Fibroblast of mammary gland (primary cell): ENCODE data around the gene EGLN3.
"Not testable (repeated sequence)": the region's sequence is repeated elsewhere in the genome, so short reads cannot be mapped to it uniquely, and the experiment has no call there.

Experiments
- DNase-seq: peaks from one replicate; pipeline ENCODE4 v3.0.0-alpha.2; 2010; ENCODE audit warnings: low read depth
- H3K4me3 ChIP-seq: 2 replicates; pipeline ENCODE4 v1.5.1; 2011; ENCODE audit warnings: low read depth, mild to moderate bottlenecking, low read length, moderate library complexity; ENCODE audit not compliant: control insufficient read depth
- TF ChIP-seq, protein P1 (sequence below): conservative IDR thresholded peaks from 2 replicates; pipeline ENCODE4 v1.5.1; 2011; ENCODE audit warnings: low read depth, low read length, inconsistent platforms; ENCODE audit not compliant: control insufficient read depth, insufficient read depth

The EGLN3 gene

DNA sequence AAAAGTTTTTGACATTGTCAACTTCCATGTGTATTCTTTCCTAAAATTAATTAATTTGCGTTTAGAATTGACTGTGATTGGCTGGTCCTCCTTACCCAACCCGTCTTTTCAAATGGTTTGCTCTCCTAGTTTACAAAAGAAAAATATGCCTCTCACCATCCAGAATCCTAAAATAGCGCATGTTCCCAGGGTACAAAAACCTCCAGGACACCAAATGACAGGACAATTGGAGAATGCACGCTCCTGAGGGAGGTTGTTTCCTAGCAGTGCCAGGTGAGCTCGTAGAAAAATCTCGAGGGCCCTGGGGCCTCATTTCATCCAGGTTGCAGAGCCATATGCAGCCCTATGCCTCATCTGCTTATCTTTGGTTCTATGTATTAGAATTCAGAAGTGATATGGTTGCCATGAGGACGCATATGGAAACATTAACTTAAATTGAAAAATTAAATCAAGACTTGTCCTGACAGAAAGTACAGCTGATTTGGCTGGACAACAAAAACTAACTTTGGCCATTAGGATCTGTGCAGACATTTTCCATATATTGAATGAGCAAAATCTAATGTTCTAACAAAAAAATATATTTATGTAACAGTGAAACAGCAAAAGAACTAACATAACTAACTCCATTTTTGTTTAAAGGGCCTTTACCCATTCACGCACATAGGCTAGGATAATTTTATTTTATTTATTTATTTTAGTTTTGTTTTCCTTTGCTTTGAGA, 28.2 kb upstream of the EGLN3 start:
- DNase-seq: no peak
- TF ChIP-seq, protein P1, sequence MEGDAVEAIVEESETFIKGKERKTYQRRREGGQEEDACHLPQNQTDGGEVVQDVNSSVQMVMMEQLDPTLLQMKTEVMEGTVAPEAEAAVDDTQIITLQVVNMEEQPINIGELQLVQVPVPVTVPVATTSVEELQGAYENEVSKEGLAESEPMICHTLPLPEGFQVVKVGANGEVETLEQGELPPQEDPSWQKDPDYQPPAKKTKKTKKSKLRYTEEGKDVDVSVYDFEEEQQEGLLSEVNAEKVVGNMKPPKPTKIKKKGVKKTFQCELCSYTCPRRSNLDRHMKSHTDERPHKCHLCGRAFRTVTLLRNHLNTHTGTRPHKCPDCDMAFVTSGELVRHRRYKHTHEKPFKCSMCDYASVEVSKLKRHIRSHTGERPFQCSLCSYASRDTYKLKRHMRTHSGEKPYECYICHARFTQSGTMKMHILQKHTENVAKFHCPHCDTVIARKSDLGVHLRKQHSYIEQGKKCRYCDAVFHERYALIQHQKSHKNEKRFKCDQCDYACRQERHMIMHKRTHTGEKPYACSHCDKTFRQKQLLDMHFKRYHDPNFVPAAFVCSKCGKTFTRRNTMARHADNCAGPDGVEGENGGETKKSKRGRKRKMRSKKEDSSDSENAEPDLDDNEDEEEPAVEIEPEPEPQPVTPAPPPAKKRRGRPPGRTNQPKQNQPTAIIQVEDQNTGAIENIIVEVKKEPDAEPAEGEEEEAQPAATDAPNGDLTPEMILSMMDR: no peak
- no peak overlapping the region for H3K4me3 ChIP-seq

DNA sequence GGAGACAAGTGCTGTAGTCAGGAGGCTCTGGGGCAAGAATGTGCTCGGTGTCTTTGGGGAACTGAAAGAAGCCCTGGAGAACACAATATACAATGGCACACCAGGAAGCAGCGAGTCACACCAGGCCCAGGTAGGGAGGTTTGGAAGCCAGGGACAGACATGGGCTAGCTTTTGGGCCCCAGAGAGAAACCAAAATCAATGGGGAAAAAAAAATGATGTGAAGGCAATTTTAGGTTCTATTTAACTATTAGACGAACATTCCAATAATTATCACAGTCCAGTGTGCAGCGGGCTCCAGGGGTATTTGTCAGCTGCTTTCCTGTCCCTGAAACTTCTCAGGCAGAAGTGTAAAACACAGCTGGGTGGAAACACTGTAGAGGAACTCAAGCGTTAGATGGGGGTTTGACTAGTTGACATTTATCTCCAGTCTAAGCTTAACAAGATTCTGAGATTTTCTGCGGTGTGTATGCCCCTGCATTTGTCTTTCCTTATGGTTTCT, 21.8 kb upstream of the EGLN3 start:
- TF ChIP-seq, protein P1: no peak
- no peak overlapping the region for H3K4me3 ChIP-seq
- no peak for DNase-seq

DNA sequence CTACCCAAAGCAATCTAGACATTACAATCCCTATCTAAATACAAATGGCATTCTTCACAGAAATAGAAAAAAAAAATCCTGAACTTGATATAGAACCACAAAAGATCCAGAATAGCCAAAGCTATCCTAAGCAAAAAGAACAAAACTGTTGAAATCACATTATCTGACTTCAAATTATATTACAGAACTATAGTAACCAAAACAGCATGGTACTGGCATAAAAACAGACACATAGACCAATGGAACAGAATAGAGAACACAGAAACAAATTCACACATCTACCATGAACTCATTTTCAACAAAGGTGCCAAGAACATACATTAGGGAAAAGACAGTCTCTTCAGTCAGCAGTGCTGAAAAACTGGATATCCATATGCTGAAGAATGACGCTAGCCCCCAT, 19.0 kb upstream of the EGLN3 start:
- not testable (repeated sequence) for H3K4me3 ChIP-seq, DNase-seq

DNA sequence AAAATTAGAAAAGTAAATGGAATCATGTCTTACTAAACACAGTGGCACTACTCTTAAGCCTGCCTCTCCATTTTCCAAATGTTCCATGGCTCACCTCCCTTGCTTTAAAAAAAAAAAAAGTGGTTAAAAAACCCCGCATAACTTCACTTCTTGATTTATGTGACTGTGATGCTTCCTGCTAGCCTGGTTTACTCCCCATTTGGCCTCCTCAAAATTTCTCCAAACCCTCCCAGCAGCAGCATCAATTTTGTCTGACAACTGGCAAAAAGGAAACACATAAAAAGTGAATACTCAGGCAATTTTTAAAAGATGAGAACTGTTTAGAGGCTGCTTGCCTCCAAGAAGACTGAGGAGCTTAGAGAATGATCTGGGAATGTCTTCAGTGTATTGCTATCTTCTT, 17.8 kb upstream of the EGLN3 start:
- TF ChIP-seq, protein P1: no peak
- H3K4me3 ChIP-seq: no peak overlapping the region
- no peak for DNase-seq

DNA sequence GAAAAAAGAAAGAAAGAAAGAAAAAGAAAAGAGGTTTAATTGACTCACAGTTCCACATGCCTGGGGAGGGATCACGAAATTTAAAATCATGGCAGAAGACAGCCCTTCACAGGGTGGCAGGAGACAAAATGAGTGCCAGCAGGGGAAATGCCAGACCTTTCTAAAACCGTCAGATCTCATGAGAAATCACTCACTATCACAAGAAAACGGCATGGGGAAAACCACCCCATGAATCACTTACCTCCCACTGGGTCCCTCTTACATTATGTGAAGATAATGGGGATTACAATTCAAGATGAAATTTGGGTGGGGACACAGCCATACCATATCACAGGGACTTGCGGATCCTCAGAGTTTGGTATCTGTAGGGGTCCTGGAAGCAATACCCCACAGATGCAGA, 16.3 kb upstream of the EGLN3 start:
- DNase-seq: no peak
- H3K4me3 ChIP-seq: no peak overlapping the region
- TF ChIP-seq, protein P1: no peak

DNA sequence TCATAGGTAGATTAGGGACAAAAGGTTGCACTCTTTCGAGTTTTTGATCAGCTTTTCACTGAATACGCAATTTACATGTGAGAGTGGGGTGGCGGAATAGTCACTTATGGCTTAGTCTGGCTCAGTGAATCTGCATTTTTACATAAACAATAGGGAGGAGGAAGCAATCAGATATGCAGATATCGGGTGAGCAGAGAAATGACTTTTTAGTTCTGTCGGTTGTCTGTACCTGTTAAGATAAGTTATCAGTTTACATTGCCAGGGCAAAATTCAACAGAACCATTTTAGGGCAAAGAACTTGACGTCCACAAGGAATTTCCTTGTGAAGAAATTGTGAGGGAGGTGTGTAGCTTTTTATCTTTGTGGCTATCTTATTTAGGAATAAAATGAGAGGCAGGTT, 15.4 kb upstream of the EGLN3 start:
- TF ChIP-seq, protein P1: no peak
- H3K4me3 ChIP-seq: no peak overlapping the region
- no peak for DNase-seq

DNA sequence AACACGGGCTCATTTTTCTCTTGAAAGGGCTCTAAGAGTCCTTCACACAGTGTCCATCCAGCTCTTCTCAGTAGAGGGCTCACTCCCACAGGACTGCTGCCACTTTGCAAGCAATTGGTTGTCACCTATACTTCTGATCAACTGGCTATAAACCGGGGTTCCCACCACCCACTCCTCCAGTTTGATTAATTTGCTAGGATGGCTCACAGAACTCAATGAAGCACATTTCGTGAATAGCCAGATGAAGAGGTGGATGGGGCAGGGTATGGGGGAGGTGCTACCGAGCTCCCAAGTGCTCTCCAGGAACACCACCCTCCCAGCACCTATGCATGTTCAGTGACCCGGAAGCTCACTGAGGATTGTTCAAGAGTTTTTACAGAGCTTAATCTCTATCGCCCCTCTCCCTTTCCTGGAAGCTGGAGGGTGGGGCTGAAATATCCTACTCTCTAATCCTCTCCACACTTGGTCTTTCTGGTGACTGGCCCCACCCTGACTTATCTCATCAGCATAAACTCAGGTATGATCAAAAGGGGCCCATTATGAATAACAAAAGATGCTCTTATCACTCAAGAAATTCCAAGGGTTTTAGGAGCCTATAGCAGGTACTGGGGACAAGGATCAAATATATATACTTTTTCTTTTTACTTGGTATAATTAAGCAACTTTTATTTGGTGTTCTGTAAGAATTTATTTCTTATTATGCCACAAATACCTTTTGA, 13.9 kb upstream of the EGLN3 start:
- DNase-seq: no peak
- TF ChIP-seq, protein P1: no peak

More for the DNA sequence above, 13.9 kb upstream of the EGLN3 start:
- H3K4me3 ChIP-seq: no peak overlapping the region
